ENCODE measurements around the gene GPSM1. TPM values are rescaled to one million over a fixed set of nuclear protein-coding genes. Genes with fewer than 3 reads are reported as not detected.

Gene GPSM1
- total RNA-seq, 1 donor, result 39.1 TPM

- H3K9me3 ChIP-seq (ENCODE audit: low read depth, low read length), result no peaks in the 10 kb centered on the region
- H3K36me3 ChIP-seq (ENCODE audit: insufficient read depth, low read length), result peaks cover 11% of the 10 kb centered on the region
- H4K20me1 ChIP-seq (ENCODE audit: insufficient read depth, low read length), result peaks cover 53% of the 10 kb centered on the region
- H3K4me2 ChIP-seq (ENCODE audit: insufficient read depth, low read length), result peak overlapping the region; percentile 96
- TF ChIP-seq CTCF (IDR thresholded peaks at IDR 0.05; ENCODE audit: extremely low read depth, low read depth, low read length), result no peak
- peak; percentile 96 for DNase-seq (ENCODE audit: insufficient read length, low spot score, missing footprints)
- peak overlapping the region; percentile 91 for H3K4me3 ChIP-seq (ENCODE audit: insufficient read depth, low read length)
- peaks cover 64% of the 10 kb centered on the region for H3K79me2 ChIP-seq (ENCODE audit: insufficient read depth, low read length)
- peaks cover 29% of the 10 kb centered on the region for H3K4me1 ChIP-seq (ENCODE audit: insufficient read depth, low read length)
- peak overlapping the region; percentile 82 for H3K27ac ChIP-seq (ENCODE audit: low read depth, low read length)
- H3K27me3 ChIP-seq (ENCODE audit: insufficient read depth, low read length), result no peaks in the 10 kb centered on the region
- no peak overlapping the region for H2AFZ ChIP-seq (ENCODE audit: low read length)
Measured at GRCh38 chr9:136329211-136329627, 1.9 kb downstream of the GPSM1 start.

DNA sequence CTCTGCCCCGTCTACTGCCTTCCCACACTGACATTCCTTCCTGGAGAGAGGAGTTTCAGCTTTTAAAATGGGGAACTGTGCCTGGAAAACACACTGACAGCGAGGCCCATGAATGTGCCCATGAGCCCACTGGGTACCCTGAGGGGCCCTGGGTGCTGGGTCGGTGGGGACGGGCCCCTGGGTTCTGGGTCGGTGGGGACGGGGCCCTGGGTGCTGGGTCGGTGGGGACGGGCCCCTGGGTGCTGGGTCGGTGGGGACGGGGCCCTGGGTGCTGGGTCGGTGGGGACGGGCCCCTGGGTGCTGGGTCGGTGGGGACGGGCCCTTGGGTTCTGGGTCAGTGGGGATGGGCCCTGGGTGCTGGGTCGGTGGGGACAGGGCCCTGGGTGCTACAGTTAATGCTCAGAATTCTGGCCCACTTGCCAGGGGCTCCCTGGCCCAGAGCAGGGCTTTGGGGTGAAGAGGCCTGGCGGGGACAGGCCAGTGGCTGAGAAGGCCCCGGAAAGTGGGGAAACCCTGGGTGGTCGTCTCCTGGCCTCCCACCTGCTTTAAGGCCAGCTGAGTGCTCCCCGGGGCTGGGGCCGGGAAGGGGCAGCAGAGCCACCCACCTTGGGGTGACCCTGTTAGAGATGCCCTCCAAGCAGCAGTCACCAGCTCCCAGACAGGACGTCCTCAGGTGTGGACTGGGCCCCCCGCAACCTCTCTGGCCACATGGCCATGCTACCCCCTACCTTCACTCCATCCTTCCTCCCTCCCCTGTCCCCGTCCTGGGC, 2.5 kb downstream of the GPSM1 start:
- H3K4me1 ChIP-seq (ENCODE audit: insufficient read depth, low read length), result peaks cover 29% of the 10 kb centered on the region
- H3K27ac ChIP-seq (ENCODE audit: low read depth, low read length), result peak overlapping the region; percentile 82
- no peak overlapping the region for H2AFZ ChIP-seq (ENCODE audit: low read length)
- H4K20me1 ChIP-seq (ENCODE audit: insufficient read depth, low read length), result peaks cover 58% of the 10 kb centered on the region
- peaks cover 14% of the 10 kb centered on the region for H3K36me3 ChIP-seq (ENCODE audit: insufficient read depth, low read length)
- H3K4me3 ChIP-seq (ENCODE audit: insufficient read depth, low read length), result peak overlapping the region; percentile 91
- H3K27me3 ChIP-seq (ENCODE audit: insufficient read depth, low read length), result no peaks in the 10 kb centered on the region
- peak overlapping the region; percentile 96 for H3K4me2 ChIP-seq (ENCODE audit: insufficient read depth, low read length)
- no peak for DNase-seq (ENCODE audit: insufficient read length, low spot score, missing footprints)
- no peak for TF ChIP-seq CTCF (IDR thresholded peaks at IDR 0.05; ENCODE audit: extremely low read depth, low read depth, low read length)
- H3K9me3 ChIP-seq (ENCODE audit: low read depth, low read length), result no peaks in the 10 kb centered on the region
- peaks cover 69% of the 10 kb centered on the region for H3K79me2 ChIP-seq (ENCODE audit: insufficient read depth, low read length)

- Histone ChIP-seq H3K4me1 (ENCODE audit: insufficient read depth, low read length) (peaks cover 29% of the 10 kb centered on the region), H3K27ac (ENCODE audit: low read depth, low read length) (no peak overlapping the region), H3K79me2 (ENCODE audit: insufficient read depth, low read length) (peaks cover 76% of the 10 kb centered on the region), H4K20me1 (ENCODE audit: insufficient read depth, low read length) (peaks cover 65% of the 10 kb centered on the region), H3K4me2 (ENCODE audit: insufficient read depth, low read length) (no peak overlapping the region), H2AFZ (ENCODE audit: low read length) (no peak overlapping the region), H3K4me3 (ENCODE audit: insufficient read depth, low read length) (no peak overlapping the region), H3K9me3 (ENCODE audit: low read depth, low read length) (no peaks in the 10 kb centered on the region), H3K27me3 (ENCODE audit: insufficient read depth, low read length) (no peaks in the 10 kb centered on the region), H3K36me3 (ENCODE audit: insufficient read depth, low read length) (peaks cover 14% of the 10 kb centered on the region)
- no peak for TF ChIP-seq CTCF (IDR thresholded peaks at IDR 0.05; ENCODE audit: extremely low read depth, low read depth, low read length)
- no peak for DNase-seq (ENCODE audit: insufficient read length, low spot score, missing footprints)
Measured at GRCh38 chr9:136330406-136330990, 3.2 kb downstream of the GPSM1 start.

GRCh38 chr9:136331030-136331429, 3.7 kb downstream of the GPSM1 start:
- no peak for DNase-seq (ENCODE audit: insufficient read length, low spot score, missing footprints)
- Histone ChIP-seq H3K4me1 (ENCODE audit: insufficient read depth, low read length) (peaks cover 25% of the 10 kb centered on the region), H3K27ac (ENCODE audit: low read depth, low read length) (no peak overlapping the region), H3K9me3 (ENCODE audit: low read depth, low read length) (no peaks in the 10 kb centered on the region), H3K79me2 (ENCODE audit: insufficient read depth, low read length) (peaks cover 81% of the 10 kb centered on the region), H3K4me3 (ENCODE audit: insufficient read depth, low read length) (no peak overlapping the region), H3K36me3 (ENCODE audit: insufficient read depth, low read length) (peaks cover 14% of the 10 kb centered on the region), H4K20me1 (ENCODE audit: insufficient read depth, low read length) (peaks cover 69% of the 10 kb centered on the region), H3K27me3 (ENCODE audit: insufficient read depth, low read length) (no peaks in the 10 kb centered on the region), H3K4me2 (ENCODE audit: insufficient read depth, low read length) (no peak overlapping the region), H2AFZ (ENCODE audit: low read length) (no peak overlapping the region)
- TF ChIP-seq CTCF (IDR thresholded peaks at IDR 0.05; ENCODE audit: extremely low read depth, low read depth, low read length), result no peak
